HCT116 (cell line): ENCODE measurements around the gene TMIE. TPM values are rescaled to one million over a fixed set of nuclear protein-coding genes. Genes with fewer than 3 reads are reported as not detected.

Experiments
- ATAC-seq: fragments of 200-7000 bp; cut with Tn5 transposase; 2 replicates; pipeline ENCODE4 v1.9.1; 2020; ENCODE audit warnings: mild to moderate bottlenecking, moderate library complexity
- BruUV-seq: library from RNA; stranded (reverse); fragments of 400-500 nt; replicated peaks from 2 replicates; lab custom pipeline; 2021; lab: Mats Ljungman, UMichigan
- CTCF ChIA-PET: fragments of 300-600 bp; sonication (Branson Sonifier 250); formaldehyde crosslinking; loops from one replicate; lab custom pipeline; 2021; ENCODE audit warnings: antibody characterized with exemption; lab: Charles Lee
- POLR2A ChIA-PET: fragments of 300-600, 350-600 bp; sonication (Branson Sonifier 250); formaldehyde crosslinking; loops from one replicate; lab custom pipeline; 2021; ENCODE audit warnings: antibody characterized with exemption; lab: Charles Lee
- RAD21 ChIA-PET, 2 experiments: fragments of 300-600 bp; sonication (Branson Sonifier 250); formaldehyde crosslinking; loops; one replicate each; lab custom pipeline; 2023; ENCODE audit warnings: low total read pairs in 2 of 2; ENCODE audit not compliant: uncharacterized antibody in 2 of 2, unreplicated experiment in 2 of 2, low non-redundant PET in 1 of 2; lab: Charles Lee
- DNase-seq: peaks from one replicate; pipeline ENCODE4 v3.0.0-alpha.2; 2010; ENCODE audit warnings: low read depth, low spot score
- H2AFZ ChIP-seq: fragments of 200-600 bp; shearing (Covaris generic), sonication (generic); 2 replicates; pipeline ENCODE4 v1.6.1; 2017; ENCODE audit warnings: low read depth, mixed run types, mixed read lengths, antibody characterized with exemption, low read length; ENCODE audit not compliant: poor library complexity, severe bottlenecking
- H3K27ac ChIP-seq: 2 replicates; pipeline ENCODE4 v1.5.1; 2012; ENCODE audit warnings: low read depth, low read length
- H3K27me3 ChIP-seq: fragments of 200-600 bp; sonication (generic); 2 replicates; pipeline ENCODE4 v1.6.1; 2016; ENCODE audit warnings: mixed run types, low read length, mixed read lengths; ENCODE audit not compliant: insufficient read depth
- H3K36me3 ChIP-seq, 2 experiments: fragments of 200-500 bp in 1 of 2; fragments of 200-600 bp in 1 of 2; sonication (Bioruptor generic) in 1 of 2; sonication (generic) in 1 of 2; 2 replicates each; pipeline versions ENCODE4 v1.5.1 to v1.6.1; 2014 to 2016; ENCODE audit warnings: low read length in 2 of 2, inconsistent platforms in 1 of 2, mixed read lengths in 1 of 2, mixed run types in 1 of 2; ENCODE audit not compliant: insufficient read depth in 2 of 2, control insufficient read depth in 1 of 2
- H3K4me1 ChIP-seq, 2 experiments: fragments of 200-600 bp in 1 of 2; sonication (generic) in 1 of 2; 2 replicates each; pipeline versions ENCODE4 v1.5.1 to v1.6.1; 2012 to 2017; ENCODE audit warnings: low read length in 2 of 2, inconsistent platforms in 1 of 2, mild to moderate bottlenecking in 1 of 2, mixed read lengths in 1 of 2, mixed run types in 1 of 2, moderate library complexity in 1 of 2; ENCODE audit not compliant: insufficient read depth in 2 of 2, control insufficient read depth in 1 of 2
- H3K4me2 ChIP-seq: fragments of 200-600 bp; sonication (generic); 2 replicates; pipeline ENCODE4 v1.6.1; 2017; ENCODE audit warnings: mixed run types, low read length, mixed read lengths
- H3K4me3 ChIP-seq, 2 experiments: fragments of 200-600 bp in 1 of 2; sonication (generic) in 1 of 2; replicated peaks in 1 of 2; 2 replicates each; pipeline ENCODE4 v1.5.1; 2011 to 2016; ENCODE audit warnings: low read length in 2 of 2, control low read depth in 1 of 2, low read depth in 1 of 2, mild to moderate bottlenecking in 1 of 2, mixed read lengths in 1 of 2, mixed run types in 1 of 2
- H3K79me2 ChIP-seq: fragments of 200-600 bp; sonication (generic); 2 replicates; pipeline ENCODE4 v1.6.1; 2017; ENCODE audit warnings: mild to moderate bottlenecking, mixed run types, low read length, moderate library complexity, mixed read lengths; ENCODE audit not compliant: insufficient read depth
- H3K9ac ChIP-seq: fragments of 200-600 bp; sonication (generic); 2 replicates; pipeline ENCODE4 v1.6.1; 2016; ENCODE audit warnings: low read length, mixed read lengths
- H3K9me2 ChIP-seq: fragments of 200-600 bp; sonication (generic), shearing (Covaris generic); 2 replicates; pipeline ENCODE4 v1.6.1; 2017; ENCODE audit warnings: mixed run types, mild to moderate bottlenecking, moderate library complexity; ENCODE audit not compliant: insufficient read depth
- H3K9me3 ChIP-seq, 2 experiments: fragments of 200-500 bp in 1 of 2; fragments of 200-600 bp in 1 of 2; sonication (Bioruptor generic) in 1 of 2; sonication (generic) in 1 of 2; 2 replicates each; pipeline ENCODE4 v1.6.1; 2014 to 2017; ENCODE audit warnings: low read length in 2 of 2, mixed read lengths in 2 of 2, inconsistent platforms in 1 of 2, low read depth in 1 of 2, mild to moderate bottlenecking in 1 of 2, mixed run types in 1 of 2, moderate library complexity in 1 of 2; ENCODE audit not compliant: control insufficient read depth in 1 of 2, insufficient read depth in 1 of 2
- H4K20me1 ChIP-seq: fragments of 200-600 bp; sonication (generic), shearing (Covaris generic); 2 replicates; pipeline ENCODE4 v1.6.1; 2017; ENCODE audit warnings: mixed run types, mild to moderate bottlenecking, moderate library complexity; ENCODE audit not compliant: insufficient read depth
- ATF3 ChIP-seq: IDR thresholded peaks from 2 replicates; pipeline ENCODE4 v1.6.1; 2012
- CBX3 ChIP-seq: IDR thresholded peaks from 2 replicates; pipeline ENCODE4 v1.6.1; 2012; ENCODE audit warnings: low read depth
- CEBPB ChIP-seq: IDR thresholded peaks from 2 replicates; pipeline ENCODE4 v1.6.1; 2012; ENCODE audit warnings: low read depth
- EGR1 ChIP-seq: IDR thresholded peaks from 2 replicates; pipeline ENCODE4 v1.6.1; 2012; ENCODE audit warnings: low read depth
- ELF1 ChIP-seq: IDR thresholded peaks from 2 replicates; pipeline ENCODE4 v1.6.1; 2012; ENCODE audit warnings: low read depth, borderline replicate concordance
- EZH2 ChIP-seq: fragments of 200-600 bp; sonication (generic); IDR thresholded peaks from 2 replicates; pipeline ENCODE4 v1.6.1; 2017; ENCODE audit warnings: antibody characterized with exemption, mixed run types
- EZH2phosphoT487 ChIP-seq: fragments of 200-600 bp; IDR thresholded peaks from 2 replicates; pipeline ENCODE4 v1.6.1; 2018; ENCODE audit warnings: antibody characterized with exemption, borderline replicate concordance
- FOSL1 ChIP-seq: IDR thresholded peaks from 2 replicates; pipeline ENCODE4 v1.6.1; 2012; ENCODE audit warnings: low read depth
- JUND ChIP-seq: IDR thresholded peaks from 2 replicates; pipeline ENCODE4 v1.6.1; 2012
- MAX ChIP-seq: IDR thresholded peaks from 2 replicates; pipeline ENCODE4 v1.6.1; 2012
- POLR2A ChIP-seq: IDR thresholded peaks from 2 replicates; pipeline ENCODE4 v1.7.0; 2011; ENCODE audit warnings: borderline replicate concordance; ENCODE audit not compliant: insufficient read depth, insufficient read length; ENCODE audit errors: extremely low read depth
- POLR2AphosphoS5 ChIP-seq: IDR thresholded peaks from 2 replicates; pipeline ENCODE4 v1.6.1; 2011; ENCODE audit warnings: mild to moderate bottlenecking, low read depth, low read length, moderate library complexity
- RAD21 ChIP-seq: IDR thresholded peaks from 2 replicates; pipeline ENCODE4 v1.6.1; 2012; ENCODE audit warnings: low read depth, mild to moderate bottlenecking
- REST ChIP-seq: IDR thresholded peaks from 2 replicates; pipeline ENCODE4 v1.6.1; 2012; ENCODE audit warnings: low read depth
- SIN3A ChIP-seq: IDR thresholded peaks from 2 replicates; pipeline ENCODE4 v1.6.1; 2012; ENCODE audit warnings: low read depth
- SP1 ChIP-seq: IDR thresholded peaks from 2 replicates; pipeline ENCODE4 v1.6.1; 2012; ENCODE audit warnings: low read depth
- SRF ChIP-seq: IDR thresholded peaks from 2 replicates; pipeline ENCODE4 v1.6.1; 2012; ENCODE audit warnings: low read depth
- TCF7L2 ChIP-seq: IDR thresholded peaks from 2 replicates; pipeline ENCODE4 v1.7.0; 2011; ENCODE audit warnings: borderline replicate concordance, inconsistent platforms; ENCODE audit not compliant: insufficient read depth, insufficient read length; ENCODE audit errors: extremely low read depth
- YY1 ChIP-seq: IDR thresholded peaks from 2 replicates; pipeline ENCODE4 v1.6.1; 2011; ENCODE audit warnings: low read length, low read depth, moderate library complexity, mild to moderate bottlenecking; ENCODE audit not compliant: insufficient replicate concordance; ENCODE audit errors: extremely low read depth
- ZFX ChIP-seq: fragments of 450-650 bp; IDR thresholded peaks from 2 replicates; pipeline ENCODE4 v1.6.1; 2017
- intact Hi-C: fragments of 100-400 bp; cut with micrococcal nuclease; formaldehyde crosslinking; loops from 2 replicates; pipeline ENCODE4 v1.10.0; 2022
- total RNA-seq: library from RNA; stranded (reverse); gene quantifications from one replicate; pipeline ENCODE4 v1.2.1, GENCODE V29; 2021; ENCODE audit not compliant: unreplicated experiment

TMIE gene
- total RNA-seq, 1 experiment from 2014 or later: 0.74 TPM

DNA sequence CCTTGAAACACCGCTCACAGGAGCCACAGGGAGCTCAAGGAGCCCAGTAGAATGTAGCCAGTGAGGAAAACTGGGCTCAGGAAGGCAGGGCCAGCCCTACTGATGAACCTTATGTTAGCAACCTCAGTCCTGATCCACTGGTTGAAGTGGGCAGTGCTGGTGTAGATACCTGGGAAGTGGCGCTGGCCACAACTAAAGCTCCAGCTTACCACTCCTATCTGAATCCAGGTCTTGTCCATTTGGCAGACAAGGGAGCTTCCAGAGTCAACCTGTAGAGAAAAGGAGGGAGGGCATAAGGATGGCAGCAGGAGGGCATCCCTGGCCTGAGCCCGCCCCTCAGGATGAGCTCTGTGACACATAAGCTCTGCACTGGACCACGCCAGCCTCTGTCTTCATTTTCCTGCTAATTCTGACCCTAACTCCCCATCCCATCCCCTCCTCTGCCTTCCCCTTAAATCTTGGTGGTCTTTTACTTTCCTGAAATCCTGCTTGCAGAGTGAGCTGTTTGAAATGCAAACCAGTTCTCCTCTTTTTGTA is 18.6 kb downstream of the TMIE start:
- CTCF ChIA-PET: no interaction called here

GRCh38 chr3:46721009-46721408 is 19.8 kb downstream of the TMIE start:
- no TSS peak for BruUV-seq
- no peaks in the 10 kb centered on the region for H3K36me3 ChIP-seq
- ChIA-PET RAD21 (no interaction called here), CTCF (interaction anchor here (1.1 kb wide), 1 partner anchor 9 kb away, joined by 4 read pairs; no protein-coding TSS in a partner anchor), POLR2A (no interaction called here)
- H3K4me2 ChIP-seq: no peak overlapping the region
- no peak for DNase-seq
- no peak for ATAC-seq
- no peaks in the 10 kb centered on the region for H3K4me1 ChIP-seq
- no peaks in the 10 kb centered on the region for H3K9me3 ChIP-seq
- H3K4me3 ChIP-seq: no peak overlapping the region
- no peaks in the 10 kb centered on the region for H3K27me3 ChIP-seq
- no peak overlapping the region for H3K9ac ChIP-seq
- H4K20me1 ChIP-seq: no peaks in the 10 kb centered on the region
- H3K27ac ChIP-seq: no peak overlapping the region
- no peaks in the 10 kb centered on the region for H3K79me2 ChIP-seq
- intact Hi-C loops: no loop called here
- no peaks in the 10 kb centered on the region for H3K9me2 ChIP-seq
- H2AFZ ChIP-seq: no peak overlapping the region
- TF ChIP-seq SRF (no peak), SIN3A (no peak), POLR2A (no peak), CBX3 (no peak), EZH2 (no peak), FOSL1 (no peak), TCF7L2 (no peak), JUND (no peak), ZFX (no peak), REST (no peak), YY1 (no peak), MAX (no peak), POLR2AphosphoS5 (no peak)

More for the DNA sequence above, 18.6 kb downstream of the TMIE start:
- no peak for TF ChIP-seq RAD21
- no peak for TF ChIP-seq TCF7L2
- TF ChIP-seq CEBPB: no peak
- no peak for TF ChIP-seq FOSL1
- TF ChIP-seq POLR2A: no peak
- no peak for TF ChIP-seq SRF
- no peak for TF ChIP-seq EZH2
- no peak for TF ChIP-seq EGR1
- TF ChIP-seq EZH2phosphoT487: no peak
- TF ChIP-seq ATF3: no peak
- TF ChIP-seq ZFX: no peak
- TF ChIP-seq SP1: no peak
- no peak for TF ChIP-seq ELF1
- no peak for TF ChIP-seq YY1
- TF ChIP-seq JUND: no peak
- DNase-seq (no peak), ATAC-seq (no peak)
- H3K4me1 ChIP-seq: no peaks in the 10 kb centered on the region
- H3K4me3 ChIP-seq: no peak overlapping the region
- no peaks in the 10 kb centered on the region for H3K9me3 ChIP-seq
- intact Hi-C loops: no loop called here
- RAD21 ChIA-PET: no interaction called here
- no peaks in the 10 kb centered on the region for H3K9me2 ChIP-seq
- H3K4me2 ChIP-seq: no peak overlapping the region
- H3K36me3 ChIP-seq: no peaks in the 10 kb centered on the region
- BruUV-seq: no TSS peak
- H3K27ac ChIP-seq: no peak overlapping the region
- no peaks in the 10 kb centered on the region for H3K27me3 ChIP-seq
- H3K79me2 ChIP-seq: no peaks in the 10 kb centered on the region
- no peaks in the 10 kb centered on the region for H4K20me1 ChIP-seq
- H2AFZ ChIP-seq: no peak overlapping the region
- H3K9ac ChIP-seq: no peak overlapping the region
- POLR2A ChIA-PET: no interaction called here
